Breast epithelium (tissue), 3 donors: Measurements from ENCODE around the gene PIK3CB. TPM values are rescaled to one million over a fixed set of nuclear protein-coding genes. Genes with fewer than 3 reads are reported as not detected.

Source experiments
- total RNA-seq, 3 donors: library from RNA; depleted of rRNA; stranded (reverse); fragments of >200 nt; gene quantifications; one replicate each; pipeline ENCODE4 v1.1.0, GENCODE V29; 2016

PIK3CB gene
- total RNA-seq, 3 donors from 2014 or later: 30.5 to 46.2 (median 31.7) TPM

Other genes starting within 250 kb of the PIK3CB start
- 10 to 100 TPM; 19.5 to 84.0 (median 58.3) TPM for gene CEP70, start 240.7 kb downstream of the PIK3CB start, total RNA-seq
- gene FAIM, start 226.2 kb downstream of the PIK3CB start, total RNA-seq: 10 to 100 TPM; 10.8 to 31.6 (median 14.9) TPM
- gene FOXL2, start 112.2 kb upstream of the PIK3CB start, total RNA-seq: under 1 TPM in 1 of 3 donors, not detected in 2; 0.33 TPM
- gene FOXL2NB, start 112.3 kb upstream of the PIK3CB start, total RNA-seq: under 1 TPM in 1 of 3 donors, not detected in 2; 0.33 TPM
- not detected for gene PRR23A, start 171.3 kb upstream of the PIK3CB start, total RNA-seq
- gene PRR23B, start 186.0 kb upstream of the PIK3CB start, total RNA-seq: not detected
- gene PRR23C, start 210.0 kb upstream of the PIK3CB start, total RNA-seq: not detected